Activated CD4-positive, alpha-beta T cell treated with anti-CD3 and anti-CD28 coated beads, Interleukin-2, Interleukin-4, amounts not matched to agents 100 ng/mL and 50 ng/mL, durations not matched to agents 16 hours and 8 hours (primary cell): ENCODE data around the gene PPP1R12C.
A peak's percentile ranks its signal among the peaks of the same experiment; 100 is the strongest.
"Not testable (repeated sequence)": the region's sequence is repeated elsewhere in the genome, so short reads cannot be mapped to it uniquely, and the experiment has no call there.

Experiments used
- DNase-seq: peaks from one replicate; pipeline ENCODE4 v3.0.0-alpha.2; 2020; ENCODE audit warnings: low spot score

Gene PPP1R12C

DNA sequence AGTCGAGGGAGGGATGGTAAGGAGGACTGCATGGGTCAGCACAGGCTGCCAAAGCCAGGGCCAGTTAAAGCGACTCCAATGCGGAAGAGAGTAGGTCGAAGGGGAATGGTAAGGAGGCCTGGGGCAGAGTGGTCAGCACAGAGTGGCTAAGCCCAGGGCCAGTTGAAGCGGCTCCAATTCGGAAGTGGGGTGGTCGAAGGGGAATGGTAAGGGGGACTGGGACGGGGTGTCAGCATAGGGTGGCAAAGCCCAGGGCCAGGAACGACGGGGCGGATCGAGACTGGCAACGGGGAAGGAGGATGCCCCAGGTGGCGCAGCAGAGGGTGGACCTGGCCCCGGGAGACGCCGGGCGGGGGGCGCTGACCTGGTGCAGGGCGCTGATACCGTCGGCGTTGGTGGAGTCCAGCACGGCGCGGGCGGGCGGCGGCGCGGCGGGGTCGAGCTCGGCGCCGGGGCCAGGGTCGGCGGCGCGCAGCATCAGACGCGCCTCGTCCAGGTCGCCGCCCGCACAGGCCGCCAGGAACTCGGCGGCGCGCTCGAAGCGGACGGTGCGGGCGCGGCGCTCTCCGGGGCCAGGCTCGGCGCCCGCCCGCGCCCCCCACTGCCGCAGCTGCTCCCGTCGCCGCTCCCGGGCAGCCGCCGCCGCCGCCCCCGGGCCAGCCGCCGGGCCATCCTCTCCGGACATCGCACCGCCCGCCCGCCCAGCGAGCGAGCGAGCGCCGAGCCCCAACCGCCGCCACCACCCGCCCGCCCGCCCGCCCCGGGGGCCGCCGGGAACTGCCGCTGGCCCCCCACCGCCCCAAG is at the start of gene PPP1R12C:
Gene PPP1R12C, minus strand, starts transcription at position 779 of the 804 bp plus-strand sequence. Its CDS starts 94 bp downstream, at position 685.
- no peak for DNase-seq

DNA sequence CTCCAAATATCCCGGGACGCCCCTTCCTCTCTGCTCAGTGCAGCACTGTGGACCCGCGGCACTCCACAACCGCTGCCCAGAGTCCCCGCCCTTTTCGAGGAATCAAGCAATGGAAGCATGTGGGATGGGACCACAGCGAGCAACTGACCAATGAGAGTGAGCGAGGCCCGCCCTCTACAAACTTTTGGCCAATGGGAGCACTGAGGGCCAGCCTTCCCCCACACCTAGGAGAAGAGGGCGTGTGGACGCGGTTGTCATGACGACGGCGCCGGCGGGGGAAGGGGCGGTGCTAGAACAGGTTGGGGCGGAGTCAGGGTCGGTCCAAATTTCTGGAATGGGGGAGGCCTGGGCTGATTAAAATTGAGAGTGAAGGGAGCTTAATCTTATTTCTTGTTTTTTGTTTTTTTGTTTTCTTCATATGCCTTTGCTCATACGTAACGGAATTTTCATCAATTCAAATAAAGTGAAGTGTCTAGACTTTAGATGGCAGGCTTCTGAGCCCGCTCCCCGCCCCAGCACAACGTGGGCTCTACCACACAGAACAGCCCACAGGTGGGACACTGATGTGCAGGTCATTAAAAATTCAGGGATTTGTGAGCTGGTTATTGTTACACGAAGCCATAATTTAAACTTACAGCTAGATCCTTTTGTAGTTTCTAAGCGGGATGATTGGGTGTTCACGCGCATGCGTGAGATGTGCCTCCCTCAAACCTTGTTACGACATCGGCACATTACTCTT is 49.3 kb upstream of the PPP1R12C start, which contains the start of gene DNAAF3:
Gene DNAAF3, minus strand, starts transcription at position 84 of the 739 bp plus-strand sequence. CDS start 200 bp downstream, outside the sequence.
- peak; percentile 88 for DNase-seq

DNA sequence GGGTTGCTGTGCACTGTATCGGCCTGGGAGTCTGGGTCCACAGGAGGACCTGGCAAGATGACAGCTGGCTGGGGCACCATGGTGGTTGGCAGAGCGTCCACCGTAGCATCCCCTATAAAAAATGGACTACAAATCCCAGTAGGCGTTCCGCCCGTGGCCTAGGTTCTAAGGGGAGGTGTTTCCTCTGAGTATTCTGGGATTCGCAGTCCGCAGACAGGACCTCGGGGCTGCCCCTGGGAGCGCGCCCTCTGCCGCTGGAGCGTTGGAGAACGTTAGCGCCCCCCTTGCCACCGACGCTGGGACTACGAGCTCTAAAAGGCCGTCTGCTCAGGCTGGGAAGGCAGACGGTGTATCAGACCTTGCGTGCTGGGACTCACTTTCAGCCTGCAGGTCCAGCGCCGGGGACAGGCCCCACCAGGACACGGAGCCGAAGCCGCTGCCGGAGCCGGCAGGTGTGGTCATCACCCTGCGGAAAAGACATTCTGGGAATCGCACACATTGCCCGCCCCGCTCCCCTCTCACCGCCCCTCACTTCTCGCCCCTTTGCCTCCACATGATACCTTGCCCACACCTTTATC is 48.6 kb upstream of the PPP1R12C start:
- DNase-seq: peak; percentile 35

DNA sequence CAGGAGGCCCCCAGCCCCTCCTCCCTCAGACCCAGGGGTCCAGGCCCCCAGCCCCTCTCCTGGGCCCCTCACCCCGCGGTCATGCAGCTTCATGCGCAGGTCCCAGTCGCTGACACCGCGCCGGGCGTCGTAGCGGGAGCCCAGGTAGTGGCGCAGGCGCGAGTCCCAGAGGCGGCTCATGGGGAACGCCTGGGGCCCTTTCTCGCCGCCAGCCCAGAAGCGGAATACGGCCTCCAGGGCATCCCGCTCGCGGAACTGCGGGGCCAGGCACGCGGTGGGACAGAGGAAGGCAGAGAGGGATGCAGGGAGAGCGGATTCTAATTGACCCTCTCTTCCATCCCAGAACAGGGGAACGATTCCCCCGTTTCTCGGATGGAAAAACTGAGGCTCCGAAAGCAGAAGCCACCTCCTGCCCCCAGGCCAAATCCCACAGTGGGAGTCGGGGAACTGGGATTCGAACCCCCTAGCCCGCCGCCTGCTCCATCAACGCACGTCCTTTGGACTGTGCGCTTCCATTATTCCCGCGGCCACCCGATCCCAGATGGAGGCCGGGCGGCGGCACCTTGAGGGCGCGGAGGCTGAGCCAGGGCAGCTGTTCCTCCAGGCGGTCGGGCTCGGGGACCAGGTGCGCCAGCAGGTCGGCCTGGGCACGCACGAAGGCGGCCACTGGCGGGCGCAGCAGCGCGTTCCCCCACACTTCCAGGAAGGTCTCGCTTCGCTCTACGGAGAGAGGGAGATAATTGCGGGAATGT is 44.3 kb upstream of the PPP1R12C start:
- no peak for DNase-seq

DNA sequence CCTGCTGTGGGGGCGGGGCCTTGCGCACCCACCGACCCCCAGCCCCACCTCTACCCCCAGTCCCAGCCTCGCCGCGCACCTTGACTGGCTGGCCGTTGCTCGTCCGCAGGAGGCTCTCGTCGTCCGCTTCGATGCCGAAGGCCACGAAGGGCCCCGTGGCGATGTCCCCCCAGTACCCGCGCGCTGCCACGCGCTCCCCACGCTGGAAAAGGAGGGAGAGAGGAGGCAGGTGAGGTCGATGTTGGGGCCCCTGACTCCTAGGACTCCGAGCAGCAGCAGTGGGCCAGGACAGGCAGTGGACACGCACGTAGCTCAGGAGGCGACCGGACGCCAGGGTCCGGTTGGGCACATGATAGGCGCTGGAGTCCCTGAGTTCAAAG is 43.5 kb upstream of the PPP1R12C start:
- no peak for DNase-seq

DNA sequence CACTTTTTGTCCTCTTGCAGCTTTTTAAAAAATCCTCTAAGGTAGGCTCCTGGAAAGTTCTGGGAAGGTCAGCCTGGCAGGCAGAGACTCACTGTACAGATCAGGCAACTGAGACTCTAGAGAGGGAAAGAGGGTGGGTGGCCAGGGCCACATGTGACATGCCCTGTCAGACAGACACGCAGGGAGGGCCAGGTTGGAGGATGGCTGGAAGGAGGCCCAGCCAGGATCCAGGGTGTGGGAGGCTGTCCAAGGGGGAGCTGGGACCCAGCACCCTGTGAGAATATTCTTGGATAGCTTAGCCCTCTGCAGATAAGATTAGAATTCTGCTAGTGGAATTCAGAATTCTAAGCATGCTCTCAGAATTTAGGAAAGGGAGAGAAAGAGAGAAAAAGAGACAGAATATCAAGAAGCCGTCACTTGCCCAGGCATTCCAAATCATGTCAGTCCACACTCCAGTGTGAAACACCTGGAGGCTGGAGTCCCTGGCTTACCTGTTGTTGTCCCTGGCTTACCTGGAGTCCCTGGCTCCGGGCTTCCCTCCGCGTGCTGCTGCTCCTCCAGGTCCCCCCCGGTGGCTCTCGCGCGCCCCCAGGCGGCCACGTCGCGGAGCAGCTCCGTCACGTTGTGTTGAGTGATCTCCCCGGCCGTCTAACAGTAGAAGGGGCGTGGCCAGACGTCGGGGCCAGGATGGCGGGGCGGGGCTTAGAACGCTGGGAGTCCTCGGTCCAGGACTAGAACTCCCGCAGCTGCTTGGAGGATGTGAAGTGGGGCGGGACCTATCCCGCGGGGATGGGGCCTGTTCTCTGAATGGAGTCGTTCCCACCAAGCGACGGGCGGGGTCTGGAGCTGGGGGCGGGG is 42.9 kb upstream of the PPP1R12C start:
- peak; percentile 93 for DNase-seq

DNA sequence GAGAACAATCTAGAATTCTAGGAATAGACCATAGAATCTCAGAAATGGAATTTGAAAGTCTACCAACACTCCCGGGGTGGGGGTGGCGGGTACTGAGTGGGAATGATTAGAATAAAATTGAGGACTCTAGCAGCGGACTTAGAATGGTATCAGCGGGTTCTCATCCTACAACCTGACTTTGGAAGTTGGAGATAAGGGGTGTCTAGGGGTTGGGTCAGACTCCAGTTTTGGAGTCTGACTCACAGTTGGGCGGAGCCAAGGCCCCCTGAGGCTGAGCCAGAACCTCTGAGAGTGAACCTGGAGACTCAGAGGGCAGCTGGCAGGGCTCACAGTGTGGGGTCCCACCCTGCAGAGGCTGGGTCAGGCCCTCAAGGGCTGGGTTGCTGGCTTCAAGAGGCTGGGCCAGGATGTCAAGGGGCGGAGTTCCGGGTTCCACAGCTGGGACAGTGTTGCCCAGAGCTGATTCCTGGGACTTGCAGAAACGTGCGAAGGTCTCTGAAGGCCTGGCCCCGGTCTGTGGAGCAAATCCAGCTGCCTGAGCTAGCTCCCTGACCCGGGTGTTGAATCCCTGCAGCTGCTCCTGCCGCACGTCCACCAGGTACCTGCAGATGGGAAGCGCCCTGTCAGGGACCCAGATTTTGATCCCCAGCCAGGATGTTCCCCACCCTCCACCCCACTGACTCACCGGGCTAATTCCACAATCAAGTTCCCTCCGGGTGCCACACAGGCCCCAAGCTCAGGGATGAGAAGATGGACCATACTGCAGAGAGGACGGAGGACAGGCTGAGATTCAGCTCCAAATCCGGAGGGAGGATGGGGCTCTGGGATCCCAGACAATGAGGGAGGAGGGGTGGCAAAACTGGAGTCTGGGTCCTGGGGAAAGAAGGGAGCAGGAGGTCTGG is 41.7 kb upstream of the PPP1R12C start:
- no peak for DNase-seq

DNA sequence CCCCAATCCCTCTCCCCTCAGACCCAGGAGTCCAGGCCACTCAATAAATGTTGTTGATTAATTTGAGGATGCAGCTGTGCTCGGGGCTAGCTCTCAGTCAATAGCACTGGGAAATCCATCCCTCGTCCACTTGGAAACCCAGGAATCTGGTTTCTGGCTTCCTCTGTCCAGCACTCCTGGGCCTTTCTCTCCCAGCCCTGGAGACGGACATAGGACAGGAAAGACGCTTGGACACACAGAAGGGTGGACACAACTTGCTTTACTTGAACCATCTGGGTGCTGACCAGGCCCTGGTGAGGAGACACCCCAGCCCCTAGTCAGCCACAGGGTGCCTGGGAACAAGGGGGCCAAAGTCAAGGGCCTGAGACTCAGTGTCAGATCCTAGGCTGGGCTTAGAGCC is 41.0 kb upstream of the PPP1R12C start:
- no peak for DNase-seq

DNA sequence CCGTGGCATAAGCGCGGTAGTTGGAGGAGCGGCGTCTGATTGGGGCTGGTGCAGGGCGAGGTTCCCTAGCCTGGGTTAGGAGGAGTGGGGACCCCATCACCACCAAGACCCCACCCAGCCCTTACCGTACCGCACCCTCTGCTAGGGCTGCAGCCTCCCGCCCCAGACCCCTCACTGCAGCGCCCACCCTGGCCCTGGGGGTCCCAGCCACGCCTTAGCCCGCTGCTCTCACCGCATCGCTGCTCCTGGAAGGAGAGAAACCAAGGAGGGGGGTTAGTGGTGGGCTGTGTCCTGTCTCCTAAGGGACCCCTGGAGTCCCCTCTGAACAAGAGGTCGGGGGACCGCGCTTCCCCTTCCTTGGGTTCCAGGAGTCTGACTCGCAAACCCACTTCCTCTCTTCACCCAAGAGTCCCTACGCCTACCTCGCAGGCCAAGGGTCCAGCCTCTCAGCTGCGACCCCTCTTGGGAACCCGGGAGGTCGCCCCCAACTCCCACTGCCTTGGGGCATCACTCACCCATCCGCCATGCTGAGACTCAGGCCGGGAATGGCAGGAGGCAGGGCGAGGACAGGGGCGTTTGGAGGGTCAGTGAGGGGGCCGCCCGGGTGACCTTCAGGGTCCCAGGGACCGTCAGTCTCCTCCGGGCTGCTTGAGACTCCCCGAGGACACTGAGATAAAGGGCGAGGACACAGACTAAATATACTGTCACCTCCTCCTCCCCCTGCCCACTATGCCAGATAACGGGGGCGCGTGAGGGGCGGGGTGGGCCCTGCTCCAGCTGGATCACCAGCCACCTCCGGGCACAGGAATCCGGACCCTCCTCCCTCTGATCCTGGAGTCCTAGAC is 39.8 kb upstream of the PPP1R12C start, which contains the start of gene TNNI3:
Gene TNNI3, minus strand, starts transcription at position 669 of the 845 bp plus-strand sequence. Its CDS starts 143 bp downstream, at position 526.
- DNase-seq: no peak

DNA sequence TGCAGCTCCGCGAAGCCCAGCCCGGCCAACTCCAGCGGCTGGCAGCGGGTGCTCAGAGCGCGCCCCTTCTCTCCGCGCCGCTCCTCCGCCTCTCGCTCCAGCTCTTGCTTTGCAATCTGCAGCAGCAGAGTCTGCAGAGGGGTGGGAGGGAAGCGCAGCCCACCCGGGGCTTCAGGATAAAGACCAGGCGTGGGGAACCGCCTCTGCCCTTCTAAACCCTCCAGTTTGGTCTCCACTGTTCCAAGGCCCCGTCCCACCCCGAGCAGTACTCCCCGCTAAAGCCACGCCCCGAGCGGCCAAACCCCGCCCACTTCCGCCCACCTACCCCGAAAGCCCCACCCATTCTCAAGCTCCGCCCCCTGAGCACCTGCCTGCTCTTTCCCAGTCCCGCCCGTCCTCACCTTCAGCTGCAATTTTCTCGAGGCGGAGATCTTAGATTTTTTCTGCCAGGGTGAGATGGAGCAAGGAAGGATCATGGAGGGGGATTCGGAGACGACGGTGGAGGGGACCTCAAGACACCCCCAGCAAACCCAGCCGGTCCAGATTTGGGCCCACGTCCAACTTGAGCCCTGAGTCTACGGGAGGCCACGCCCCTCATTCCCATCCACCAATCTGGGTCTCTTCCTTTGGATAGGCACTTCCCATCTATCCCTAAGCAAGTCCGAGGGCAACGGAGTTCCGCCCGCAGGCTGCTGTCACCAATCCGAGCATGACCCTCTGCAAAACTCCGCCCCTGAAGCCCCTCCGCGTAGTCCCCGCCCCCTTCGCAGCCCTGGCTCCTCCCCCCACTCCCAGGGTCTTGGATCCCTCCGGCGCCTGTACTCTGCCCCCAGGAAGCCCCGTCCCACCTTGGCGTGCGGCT is 39.0 kb upstream of the PPP1R12C start:
- peak; percentile 35 for DNase-seq

DNA sequence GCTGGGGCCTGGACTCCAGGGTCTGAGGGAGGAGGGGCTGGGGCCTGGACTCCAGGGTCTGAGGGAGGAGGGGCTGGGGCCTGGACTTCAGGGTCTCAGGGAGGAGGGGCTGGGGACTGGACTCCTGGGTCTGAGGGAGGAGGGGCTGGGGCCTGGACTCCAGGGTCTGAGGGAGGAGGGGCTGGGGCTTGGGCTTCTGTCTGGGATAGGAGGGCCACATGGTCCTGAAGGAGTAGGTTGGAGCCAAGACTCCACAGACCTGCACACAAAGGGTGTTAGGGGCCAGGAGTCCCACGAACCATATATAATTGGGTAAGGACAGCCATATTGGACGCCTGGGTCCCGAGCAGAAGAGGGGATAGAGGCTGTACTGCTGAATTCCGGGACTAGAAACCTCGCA is 38.3 kb upstream of the PPP1R12C start:
- DNase-seq: not testable (repeated sequence)

DNA sequence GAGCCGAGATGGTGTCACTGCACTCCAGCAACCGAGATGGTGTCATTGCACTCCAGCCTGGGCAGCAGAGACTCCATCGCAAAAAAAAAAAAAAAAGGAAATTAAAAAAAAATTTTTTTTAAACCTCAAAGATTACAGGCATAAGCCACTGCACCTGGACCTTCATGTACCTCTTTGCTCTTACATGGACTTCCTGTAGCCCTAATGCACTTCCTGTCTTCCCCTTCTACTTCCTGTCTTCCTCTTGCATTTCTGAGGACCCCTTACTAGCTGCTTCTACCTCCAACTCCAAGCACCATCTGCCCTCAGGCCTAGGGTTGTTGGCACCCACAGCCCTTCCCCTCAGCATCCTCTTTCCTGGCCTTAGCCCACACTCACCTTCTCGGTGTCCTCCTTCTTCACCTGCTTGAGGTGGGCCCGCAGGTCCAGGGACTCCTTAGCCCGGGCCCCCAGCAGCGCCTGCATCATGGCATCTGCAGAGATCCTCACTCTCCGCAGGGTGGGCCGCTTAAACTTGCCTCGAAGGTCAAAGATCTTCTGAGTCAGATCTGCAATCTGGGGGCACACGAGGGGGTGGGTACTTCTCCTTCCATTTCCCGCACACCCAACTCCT is 36.3 kb upstream of the PPP1R12C start:
- no peak for DNase-seq

DNA sequence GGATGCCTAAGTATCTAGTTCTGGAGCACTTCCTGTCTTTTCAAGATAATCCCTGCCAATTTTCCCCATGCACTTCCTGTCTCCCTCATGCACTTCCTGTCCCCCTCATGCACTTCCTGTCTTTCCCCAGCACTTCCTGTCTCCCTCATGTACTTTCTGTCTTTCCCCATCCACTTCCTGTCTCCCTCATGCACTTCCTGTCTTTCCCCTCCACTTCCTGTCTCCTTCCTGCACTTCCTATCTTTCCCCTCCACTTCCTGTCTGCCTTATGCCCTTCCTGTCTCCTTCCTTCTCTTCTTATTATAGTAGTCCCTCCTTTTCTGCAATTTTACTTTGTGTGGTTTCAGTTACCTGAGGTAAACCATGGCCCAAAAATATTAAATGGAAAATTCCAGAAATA is 34.6 kb upstream of the PPP1R12C start:
- DNase-seq: no peak

DNA sequence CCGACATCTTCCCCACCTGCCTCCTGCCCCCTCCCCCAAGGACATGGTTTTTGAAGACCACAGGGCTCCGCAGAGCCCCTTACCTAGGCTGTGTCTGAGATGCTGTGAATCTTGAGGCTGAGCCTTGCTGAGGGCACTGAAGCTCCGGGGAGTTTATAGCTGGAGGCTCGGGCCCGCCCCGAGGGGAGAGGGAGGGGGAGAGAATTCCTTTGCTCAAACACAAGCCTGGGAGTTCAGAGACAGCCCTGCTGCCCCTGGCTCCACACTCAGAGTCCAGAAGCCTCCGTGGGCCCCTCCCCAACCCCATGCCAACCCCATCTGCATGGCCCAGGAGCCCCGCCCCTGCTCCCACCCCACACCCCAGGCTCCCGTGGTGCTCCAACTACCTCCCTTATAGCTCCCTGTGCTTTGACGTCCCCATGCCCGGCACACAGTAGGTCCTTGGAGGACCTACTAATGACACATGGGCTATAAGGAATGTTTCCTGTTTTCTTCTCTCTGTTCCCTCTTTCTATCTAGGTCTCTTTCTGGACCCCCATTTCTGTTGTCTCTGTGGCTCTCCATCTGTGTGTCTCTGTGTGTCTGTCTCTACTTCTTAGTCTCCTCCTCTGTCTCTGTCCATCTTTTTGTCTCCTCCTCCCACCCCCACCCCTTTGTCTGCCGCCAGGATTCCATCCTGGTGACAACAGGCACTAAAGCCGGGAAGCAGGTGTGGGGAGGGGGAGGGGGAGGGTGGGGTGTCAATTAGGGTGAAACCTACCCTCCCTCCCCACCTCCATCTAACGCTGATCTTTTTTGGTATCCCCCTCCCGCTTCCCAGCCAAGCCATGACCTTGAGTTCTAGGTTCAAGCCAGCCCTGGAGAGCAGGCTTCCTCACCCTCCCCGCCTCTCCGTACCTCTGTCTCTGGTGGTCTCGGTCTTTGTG is 31.9 kb upstream of the PPP1R12C start, which contains the start of gene TNNT1:
Gene TNNT1, minus strand, starts transcription at position 129 of the 926 bp plus-strand sequence. CDS start 2,049 bp downstream, outside the sequence.
- no peak for DNase-seq

DNA sequence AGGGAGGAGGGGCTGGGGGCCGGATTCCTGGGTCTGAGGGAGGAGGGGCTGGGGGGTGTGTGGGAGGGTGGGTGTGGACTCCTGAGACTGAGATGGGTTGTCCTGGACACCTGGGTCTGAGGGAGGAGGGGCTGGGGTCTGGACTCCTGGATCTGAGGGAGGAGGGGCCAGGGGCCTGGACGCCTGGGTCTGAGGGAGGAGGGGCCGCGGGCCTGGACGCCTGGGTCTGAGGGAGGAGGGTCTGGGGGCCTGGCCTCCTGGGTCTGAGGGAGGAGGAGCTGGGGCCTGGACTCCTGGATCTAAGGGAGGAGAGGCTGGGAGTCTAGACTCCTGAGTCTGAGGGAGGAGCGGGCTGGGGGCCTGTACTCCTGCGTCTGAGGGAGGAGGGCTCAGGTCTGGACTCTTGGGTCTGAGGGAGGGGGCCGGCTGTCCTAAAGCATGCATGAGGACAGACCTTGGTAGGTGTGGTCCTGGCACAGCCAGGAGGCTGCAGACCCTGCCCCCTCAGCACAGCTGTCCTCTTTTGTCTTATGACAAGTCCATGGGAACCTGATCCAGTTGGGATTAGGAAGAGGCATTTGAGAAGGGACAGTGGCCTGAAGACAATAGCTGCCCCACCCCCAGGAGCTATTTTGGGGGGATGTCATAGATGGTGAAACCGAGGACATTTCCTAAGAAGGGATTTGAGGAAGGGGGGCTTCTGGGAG is 30.3 kb upstream of the PPP1R12C start:
- DNase-seq: no peak
